Fibroblast of lung (primary cell): ENCODE data around the gene INVS. TPM values are rescaled to one million over a fixed set of nuclear protein-coding genes. Genes with fewer than 3 reads are reported as not detected.

Experiments used
- DNase-seq, 2 donors: peaks; one replicate each; pipeline versions ENCODE4 v3.0.0 to v3.0.0-alpha.2; 2010; ENCODE audit warnings: low read depth in 2 of 2
- H2AFZ ChIP-seq: 2 replicates; pipeline ENCODE4 v1.5.1; 2012; ENCODE audit warnings: low read length, control low read depth, inconsistent platforms
- H3K27ac ChIP-seq: 2 replicates; pipeline ENCODE4 v1.5.1; 2011; ENCODE audit warnings: low read length, control low read depth; ENCODE audit not compliant: insufficient read depth
- H3K27me3 ChIP-seq: 2 replicates; pipeline ENCODE4 v1.5.1; 2011; ENCODE audit warnings: mild to moderate bottlenecking, low read length; ENCODE audit not compliant: control insufficient read depth, insufficient read depth
- H3K36me3 ChIP-seq: 2 replicates; pipeline ENCODE4 v1.5.1; 2011; ENCODE audit warnings: low read length; ENCODE audit not compliant: control insufficient read depth, insufficient read depth
- H3K4me1 ChIP-seq: 2 replicates; pipeline ENCODE4 v1.5.1; 2011; ENCODE audit warnings: low read length; ENCODE audit not compliant: control insufficient read depth, insufficient read depth; ENCODE audit errors: extremely low read depth
- H3K4me2 ChIP-seq: 2 replicates; pipeline ENCODE4 v1.5.1; 2011; ENCODE audit warnings: low read length, control low read depth; ENCODE audit not compliant: insufficient read depth; ENCODE audit errors: extremely low read depth
- H3K4me3 ChIP-seq, 4 experiments: fragments of 200-600 bp in 1 of 4; sonication (generic) in 1 of 4; replicated peaks in 1 of 4; 2 replicates each; pipeline ENCODE4 v1.5.1; 2011 to 2016; ENCODE audit warnings: low read length in 4 of 4, low read depth in 3 of 4, mild to moderate bottlenecking in 3 of 4, control low read depth in 2 of 4, inconsistent platforms in 1 of 4, mixed read lengths in 1 of 4; ENCODE audit not compliant: insufficient read depth in 1 of 4; ENCODE audit errors: control extremely low read depth in 1 of 4
- H3K79me2 ChIP-seq: 2 replicates; pipeline ENCODE4 v1.5.1; 2012; ENCODE audit warnings: mild to moderate bottlenecking, low read length, inconsistent platforms; ENCODE audit not compliant: control insufficient read depth, insufficient read depth
- H3K9ac ChIP-seq: 2 replicates; pipeline ENCODE4 v1.5.1; 2011; ENCODE audit warnings: mild to moderate bottlenecking, low read length, control low read depth; ENCODE audit not compliant: insufficient read depth
- H3K9me3 ChIP-seq: 2 replicates; pipeline ENCODE4 v1.5.1; 2012; ENCODE audit warnings: low read depth, low read length; ENCODE audit not compliant: control insufficient read depth, insufficient read depth
- H4K20me1 ChIP-seq: 2 replicates; pipeline ENCODE4 v1.5.1; 2011; ENCODE audit warnings: low read length; ENCODE audit not compliant: control insufficient read depth, insufficient read depth; ENCODE audit errors: extremely low read depth
- EZH2 ChIP-seq: IDR thresholded peaks from 2 replicates; pipeline ENCODE4 v1.5.1; 2012; ENCODE audit warnings: low read length, control low read depth, mild to moderate bottlenecking; ENCODE audit errors: missing control alignments
- polyA plus RNA-seq, 2 donors: library from polyadenylated mRNA; depleted of rRNA in 1 of 2; stranded (reverse) in 1 of 2; unstranded in 1 of 2; fragments of >200 nt; gene quantifications; 2 replicates each; pipeline ENCODE4 v1.2.1, GENCODE V29; 2011 to 2012; ENCODE audit warnings: missing spikeins in 1 of 2
- total RNA-seq: library from RNA; depleted of rRNA; stranded (reverse); fragments of >200 nt; gene quantifications from 2 replicates; pipeline ENCODE4 v1.2.1, GENCODE V29; 2014
- TF ChIP-seq, protein P1 (sequence below), 2 donors: IDR thresholded peaks in 1 of 2; conservative IDR thresholded peaks in 1 of 2; 1 replicate in 1 of 2; 2 replicates in 1 of 2; pipeline ENCODE4 v1.5.1; 2011 to 2012; ENCODE audit warnings: low read length in 2 of 2, control low read depth in 1 of 2, inconsistent platforms in 1 of 2, low read depth in 1 of 2, mild to moderate bottlenecking in 1 of 2

INVS gene
- total and polyA plus RNA-seq, 2 donors (not counting 1 experiment from before 2014, with no cell fraction given) = 13.1 to 45.4 TPM

DNA sequence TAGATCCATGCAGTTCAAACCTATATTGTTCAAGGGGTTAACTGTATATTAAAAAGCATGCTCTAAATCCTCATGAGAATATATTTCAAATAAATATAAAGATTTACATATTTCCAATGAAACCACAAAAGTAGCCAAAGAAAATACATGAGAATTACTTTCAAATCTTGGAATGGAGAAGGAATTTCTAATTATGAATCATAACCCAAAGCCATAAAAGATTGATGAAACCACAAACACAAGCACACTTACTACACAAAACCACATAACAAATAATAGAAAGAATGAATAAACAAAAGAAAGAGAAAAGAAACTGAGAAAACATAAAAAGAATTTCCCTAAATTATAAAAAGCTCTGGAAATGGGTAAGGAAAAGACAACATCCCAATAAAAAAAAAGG, 16.3 kb upstream of the INVS start:
- no peak overlapping the region for H3K9ac ChIP-seq
- H3K4me2 ChIP-seq = peak overlapping the region; percentile 20
- DNase-seq = peak; percentile 68 to 78
- TF ChIP-seq, protein P1, sequence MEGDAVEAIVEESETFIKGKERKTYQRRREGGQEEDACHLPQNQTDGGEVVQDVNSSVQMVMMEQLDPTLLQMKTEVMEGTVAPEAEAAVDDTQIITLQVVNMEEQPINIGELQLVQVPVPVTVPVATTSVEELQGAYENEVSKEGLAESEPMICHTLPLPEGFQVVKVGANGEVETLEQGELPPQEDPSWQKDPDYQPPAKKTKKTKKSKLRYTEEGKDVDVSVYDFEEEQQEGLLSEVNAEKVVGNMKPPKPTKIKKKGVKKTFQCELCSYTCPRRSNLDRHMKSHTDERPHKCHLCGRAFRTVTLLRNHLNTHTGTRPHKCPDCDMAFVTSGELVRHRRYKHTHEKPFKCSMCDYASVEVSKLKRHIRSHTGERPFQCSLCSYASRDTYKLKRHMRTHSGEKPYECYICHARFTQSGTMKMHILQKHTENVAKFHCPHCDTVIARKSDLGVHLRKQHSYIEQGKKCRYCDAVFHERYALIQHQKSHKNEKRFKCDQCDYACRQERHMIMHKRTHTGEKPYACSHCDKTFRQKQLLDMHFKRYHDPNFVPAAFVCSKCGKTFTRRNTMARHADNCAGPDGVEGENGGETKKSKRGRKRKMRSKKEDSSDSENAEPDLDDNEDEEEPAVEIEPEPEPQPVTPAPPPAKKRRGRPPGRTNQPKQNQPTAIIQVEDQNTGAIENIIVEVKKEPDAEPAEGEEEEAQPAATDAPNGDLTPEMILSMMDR (conservative IDR thresholded peaks at IDR 0.05 in 1 of 2, IDR thresholded peaks at IDR 0.05 in 1 of 2; ENCODE audit: low read depth in 1 of 2, low read length in 2 of 2) = no peak
- TF ChIP-seq EZH2 = no peak
- H2AFZ ChIP-seq = no peak overlapping the region
- H3K27ac ChIP-seq = no peak overlapping the region
- H4K20me1 ChIP-seq = peaks cover 2% of the 10 kb centered on the region
- no peaks in the 10 kb centered on the region for H3K36me3 ChIP-seq
- no peaks in the 10 kb centered on the region for H3K27me3 ChIP-seq
- H3K79me2 ChIP-seq = peaks cover 23% of the 10 kb centered on the region
- H3K4me3 ChIP-seq = no peak overlapping the region
- H3K4me1 ChIP-seq = peaks cover 6% of the 10 kb centered on the region
- H3K9me3 ChIP-seq = no peaks in the 10 kb centered on the region

DNA sequence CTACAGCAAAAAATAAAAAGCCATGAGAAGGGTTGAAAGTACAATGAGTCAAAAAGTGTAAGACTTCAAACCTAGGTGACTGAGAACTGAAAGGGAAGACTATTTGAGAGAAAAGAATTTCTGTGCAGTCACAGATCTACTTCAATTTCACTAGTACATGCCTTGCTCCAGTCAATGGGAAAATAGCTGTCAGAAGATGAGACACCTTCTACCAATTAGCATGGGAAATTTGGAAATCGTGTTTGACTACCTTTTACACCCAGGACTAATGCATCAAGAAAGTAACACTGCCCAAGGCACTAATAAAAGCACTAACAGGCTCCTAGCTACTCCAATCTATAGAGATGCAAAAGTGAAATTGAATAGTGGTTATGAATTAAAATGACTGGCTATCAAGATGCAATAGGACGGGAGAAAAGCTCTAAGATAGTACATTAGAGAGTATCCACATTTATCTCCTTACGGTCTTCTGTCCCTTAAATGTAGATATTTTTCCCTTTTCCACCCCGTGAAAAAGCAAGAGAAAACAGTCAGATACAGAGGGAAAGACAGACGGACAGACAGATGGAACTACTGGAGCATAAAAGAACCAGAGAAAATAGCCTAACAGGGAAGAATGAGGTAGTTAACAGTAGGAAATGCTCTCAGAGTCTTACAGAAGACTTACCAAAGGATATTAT, 15.5 kb upstream of the INVS start:
- H3K4me1 ChIP-seq = peaks cover 6% of the 10 kb centered on the region
- no peak overlapping the region for H3K27ac ChIP-seq
- no peak overlapping the region for H2AFZ ChIP-seq
- H3K79me2 ChIP-seq = peaks cover 25% of the 10 kb centered on the region
- no peak overlapping the region for H3K9ac ChIP-seq
- no peaks in the 10 kb centered on the region for H3K27me3 ChIP-seq
- TF ChIP-seq EZH2 = no peak
- TF ChIP-seq, protein P1 (conservative IDR thresholded peaks at IDR 0.05 in 1 of 2, IDR thresholded peaks at IDR 0.05 in 1 of 2; ENCODE audit: low read depth in 1 of 2, low read length in 2 of 2) = no peak
- no peaks in the 10 kb centered on the region for H3K36me3 ChIP-seq
- peaks cover 2% of the 10 kb centered on the region for H4K20me1 ChIP-seq
- no peak overlapping the region for H3K4me2 ChIP-seq
- H3K9me3 ChIP-seq = no peaks in the 10 kb centered on the region
- DNase-seq = no peak
- H3K4me3 ChIP-seq = no peak overlapping the region

DNA sequence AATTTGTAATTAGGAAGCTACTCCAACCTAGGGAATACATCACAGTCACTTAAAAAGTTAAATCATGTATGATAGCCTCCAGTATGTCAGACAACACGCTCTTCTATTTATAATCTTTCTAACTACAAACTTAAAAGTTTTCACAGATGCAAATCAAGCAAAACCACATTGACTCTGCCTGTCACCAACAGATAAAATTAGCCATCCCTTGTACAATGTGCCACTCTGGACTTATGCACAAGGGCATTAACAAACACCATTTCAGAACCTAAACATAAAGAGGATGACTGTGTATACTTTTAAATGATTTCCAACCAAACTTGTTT, 15.0 kb upstream of the INVS start:
- no peak overlapping the region for H3K27ac ChIP-seq
- H3K9ac ChIP-seq = no peak overlapping the region
- DNase-seq = no peak
- H3K4me2 ChIP-seq = no peak overlapping the region
- no peaks in the 10 kb centered on the region for H3K27me3 ChIP-seq
- H2AFZ ChIP-seq = no peak overlapping the region
- H3K9me3 ChIP-seq = no peaks in the 10 kb centered on the region
- no peak overlapping the region for H3K4me3 ChIP-seq
- H4K20me1 ChIP-seq = peaks cover 2% of the 10 kb centered on the region
- peaks cover 6% of the 10 kb centered on the region for H3K4me1 ChIP-seq
- peaks cover 25% of the 10 kb centered on the region for H3K79me2 ChIP-seq
- TF ChIP-seq, protein P1 (conservative IDR thresholded peaks at IDR 0.05 in 1 of 2, IDR thresholded peaks at IDR 0.05 in 1 of 2; ENCODE audit: low read depth in 1 of 2, low read length in 2 of 2) = no peak
- no peak for TF ChIP-seq EZH2
- no peaks in the 10 kb centered on the region for H3K36me3 ChIP-seq
